Activated CD8-positive, alpha-beta memory T cell treated with anti-CD3 and anti-CD28 coated beads for 24 hours (primary cell): Measurements from ENCODE around the gene ECEL1.

Experiments
- DNase-seq: peaks from one replicate; pipeline ENCODE4 v3.0.0-alpha.2; 2020

ECEL1 gene

GRCh38 chr2:232495292-232495691, 7.7 kb upstream of the ECEL1 start:
- no peak for DNase-seq

- DNase-seq = no peak
These were observed 6.9 kb upstream of the ECEL1 start for GRCh38 chr2:232494542-232494941.

- no peak for DNase-seq
These were observed 6.3 kb upstream of the ECEL1 start for GRCh38 chr2:232493701-232494474.

- no peak for DNase-seq
These were observed 5.5 kb upstream of the ECEL1 start for GRCh38 chr2:232492963-232493700.

- no peak for DNase-seq
These were observed 4.7 kb upstream of the ECEL1 start for GRCh38 chr2:232492236-232492848.

- DNase-seq = no peak
These were observed 3.6 kb upstream of the ECEL1 start for GRCh38 chr2:232491139-232491780.

GRCh38 chr2:232490221-232491138, 2.8 kb upstream of the ECEL1 start:
- DNase-seq = no peak

- DNase-seq = no peak
These were observed 2.0 kb upstream of the ECEL1 start for GRCh38 chr2:232489516-232490220.

- no peak for DNase-seq
These were observed 1.2 kb upstream of the ECEL1 start for GRCh38 chr2:232488721-232489300.

GRCh38 chr2:232488097-232488711, 570 bp upstream of the ECEL1 start:
- no peak for DNase-seq

GRCh38 chr2:232486558-232487384, 863 bp downstream of the ECEL1 start:
- DNase-seq = no peak

- no peak for DNase-seq
These were observed 1.7 kb downstream of the ECEL1 start for GRCh38 chr2:232485757-232486557.

GRCh38 chr2:232485348-232485756, 2.3 kb downstream of the ECEL1 start:
- no peak for DNase-seq

- DNase-seq = no peak
These were observed 2.8 kb downstream of the ECEL1 start for GRCh38 chr2:232484628-232485347.

GRCh38 chr2:232483923-232484627, 3.6 kb downstream of the ECEL1 start:
- no peak for DNase-seq

GRCh38 chr2:232483311-232483922, 4.2 kb downstream of the ECEL1 start:
- DNase-seq = no peak
